Activated T-helper 17 cell treated with anti-CD3 and anti-CD28 coated beads, Interleukin-2, amount 50 U/mL, for 72 hours (primary cell): ENCODE data around the gene SH3RF3. TPM values are rescaled to one million over a fixed set of nuclear protein-coding genes. Genes with fewer than 3 reads are reported as not detected.
"Not testable (repeated sequence)": the region's sequence is repeated elsewhere in the genome, so short reads cannot be mapped to it uniquely, and the experiment has no call there.

Source experiments
- ATAC-seq: fragments of 150-1000 bp; cut with Tn5 transposase; replicated peaks from 2 replicates; pipeline ENCODE4 v1.10.0; 2021; ENCODE audit warnings: mild to moderate bottlenecking, moderate library complexity
- H3K27ac Mint-ChIP-seq: one replicate; pipeline ENCODE4 v1.8.0; 2022; ENCODE audit warnings: mixed read lengths
- H3K27me3 Mint-ChIP-seq: one replicate; pipeline ENCODE4 v1.8.0; 2022; ENCODE audit warnings: mixed read lengths
- H3K36me3 Mint-ChIP-seq: one replicate; pipeline ENCODE4 v1.8.0; 2022; ENCODE audit warnings: low read depth, mild to moderate bottlenecking, mixed read lengths
- H3K4me1 Mint-ChIP-seq: one replicate; pipeline ENCODE4 v1.8.0; 2022; ENCODE audit warnings: mixed read lengths
- H3K4me3 Mint-ChIP-seq: one replicate; pipeline ENCODE4 v1.8.0; 2022; ENCODE audit warnings: mild to moderate bottlenecking, mixed read lengths
- H3K9me3 Mint-ChIP-seq: one replicate; pipeline ENCODE4 v1.8.0; 2022; ENCODE audit warnings: mixed read lengths
- total RNA-seq, 2 donors: library from RNA; stranded (reverse); gene quantifications; one replicate each; pipeline ENCODE4 v1.2.3, GENCODE V29; 2022

Gene SH3RF3
- total RNA-seq, 2 donors from 2014 or later: 0.05 TPM; not detected in 1

DNA sequence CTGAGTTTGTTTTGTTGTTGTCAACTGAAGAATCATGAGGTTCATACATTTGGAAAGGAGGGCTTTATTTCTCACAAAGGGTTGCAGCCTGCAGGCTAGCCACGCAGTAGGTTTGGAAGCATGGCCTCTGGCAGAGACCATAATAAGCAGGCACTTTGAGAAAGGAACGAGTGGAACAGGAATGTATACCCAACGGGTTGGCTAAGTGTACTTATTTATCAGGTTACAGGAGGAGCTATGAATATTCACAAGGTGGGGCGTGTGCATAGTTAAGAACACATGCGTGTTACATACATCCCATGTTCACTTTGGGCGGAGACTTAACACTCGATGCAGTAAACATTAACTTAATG is 30.1 kb upstream of the SH3RF3 start:
- ATAC-seq: no peak
- Mint-ChIP-seq H3K4me1 (no peaks in the 10 kb centered on the region), H3K9me3 (no peaks in the 10 kb centered on the region), H3K4me3 (no peak overlapping the region), H3K27ac (no peak overlapping the region), H3K36me3 (no peaks in the 10 kb centered on the region), H3K27me3 (peaks cover 21% of the 10 kb centered on the region)

DNA sequence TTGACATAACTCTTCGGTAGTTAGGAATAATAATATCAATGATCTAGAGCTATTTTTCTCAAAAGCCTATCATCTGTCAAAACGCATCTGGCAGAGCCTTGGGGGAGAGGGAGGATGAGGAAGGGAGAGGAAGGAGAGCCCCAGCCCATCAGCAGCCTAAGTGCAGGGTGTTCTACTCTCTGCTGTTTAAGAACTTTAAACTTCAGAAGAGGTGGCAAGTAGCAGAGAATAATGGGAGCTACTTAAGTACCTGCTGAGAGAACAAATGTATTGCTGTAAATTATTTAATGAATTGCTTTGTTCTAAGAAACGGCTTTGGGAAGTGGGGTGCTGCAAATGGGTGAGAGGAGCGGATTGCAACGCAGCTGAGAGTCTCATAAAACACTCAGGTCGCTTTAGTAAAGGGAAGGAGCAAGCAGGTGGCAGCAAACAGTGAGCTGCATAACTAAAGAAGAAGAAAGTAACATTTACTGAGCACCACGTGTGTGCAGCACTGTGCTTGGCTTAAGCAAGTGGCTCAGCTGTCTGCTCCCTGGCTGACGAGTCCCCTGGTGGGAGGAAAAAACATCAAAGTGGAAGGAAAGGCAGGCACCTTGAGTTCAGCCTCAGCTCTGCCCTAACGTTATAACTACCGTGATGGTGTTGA is 26.3 kb upstream of the SH3RF3 start:
- peaks cover 21% of the 10 kb centered on the region for H3K27me3 Mint-ChIP-seq
- H3K9me3 Mint-ChIP-seq: no peaks in the 10 kb centered on the region
- no peaks in the 10 kb centered on the region for H3K36me3 Mint-ChIP-seq
- no peak for ATAC-seq
- H3K4me3 Mint-ChIP-seq: no peak overlapping the region
- no peaks in the 10 kb centered on the region for H3K4me1 Mint-ChIP-seq
- no peak overlapping the region for H3K27ac Mint-ChIP-seq

- Mint-ChIP-seq H3K27ac (no peak overlapping the region), H3K27me3 (peaks cover 13% of the 10 kb centered on the region), H3K4me3 (no peak overlapping the region), H3K9me3 (no peaks in the 10 kb centered on the region), H3K36me3 (no peaks in the 10 kb centered on the region), H3K4me1 (no peaks in the 10 kb centered on the region)
- ATAC-seq: no peak
Observed at GRCh38 chr2:109105113-109105512, 23.9 kb upstream of the SH3RF3 start.

GRCh38 chr2:109108740-109109139 is 20.3 kb upstream of the SH3RF3 start:
- no peaks in the 10 kb centered on the region for H3K9me3 Mint-ChIP-seq
- H3K4me1 Mint-ChIP-seq: no peaks in the 10 kb centered on the region
- no peaks in the 10 kb centered on the region for H3K36me3 Mint-ChIP-seq
- no peak for ATAC-seq
- H3K27ac Mint-ChIP-seq: no peak overlapping the region
- no peaks in the 10 kb centered on the region for H3K27me3 Mint-ChIP-seq
- no peak overlapping the region for H3K4me3 Mint-ChIP-seq

GRCh38 chr2:109109342-109109741 is 19.7 kb upstream of the SH3RF3 start:
- Mint-ChIP-seq H3K4me3 (no peak overlapping the region), H3K27ac (no peak overlapping the region), H3K9me3 (no peaks in the 10 kb centered on the region), H3K36me3 (no peaks in the 10 kb centered on the region), H3K4me1 (no peaks in the 10 kb centered on the region), H3K27me3 (no peaks in the 10 kb centered on the region)
- ATAC-seq: no peak

GRCh38 chr2:109110170-109110569 is 18.8 kb upstream of the SH3RF3 start:
- no peaks in the 10 kb centered on the region for H3K4me1 Mint-ChIP-seq
- H3K27ac Mint-ChIP-seq: no peak overlapping the region
- no peaks in the 10 kb centered on the region for H3K36me3 Mint-ChIP-seq
- ATAC-seq: no peak
- H3K9me3 Mint-ChIP-seq: no peaks in the 10 kb centered on the region
- no peaks in the 10 kb centered on the region for H3K27me3 Mint-ChIP-seq
- H3K4me3 Mint-ChIP-seq: no peak overlapping the region

DNA sequence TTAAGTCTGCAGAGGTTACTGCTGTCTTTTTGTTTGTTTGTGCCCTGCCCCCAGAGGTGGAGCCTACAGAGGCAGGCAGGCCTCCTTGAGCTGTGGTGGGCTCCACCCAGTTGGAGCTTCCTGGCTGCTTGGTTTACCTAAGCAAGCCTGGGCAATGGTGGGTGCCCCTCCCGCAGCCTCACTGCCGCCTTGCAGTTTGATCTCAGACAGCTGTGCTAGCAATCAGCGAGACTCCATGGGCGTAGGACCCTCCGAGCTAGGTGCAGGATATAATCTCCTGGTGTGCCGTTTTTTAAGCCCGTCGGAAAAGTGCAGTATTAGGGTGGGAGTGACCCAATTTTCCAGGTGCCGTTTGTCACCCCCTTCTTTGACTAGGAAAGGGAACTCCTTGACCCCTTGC is 11.8 kb upstream of the SH3RF3 start:
- H3K9me3 Mint-ChIP-seq, ATAC-seq, H3K27ac Mint-ChIP-seq, H3K36me3 Mint-ChIP-seq, H3K4me3 Mint-ChIP-seq, H3K4me1 Mint-ChIP-seq: not testable (repeated sequence)
- peaks cover 17% of the 10 kb centered on the region for H3K27me3 Mint-ChIP-seq

DNA sequence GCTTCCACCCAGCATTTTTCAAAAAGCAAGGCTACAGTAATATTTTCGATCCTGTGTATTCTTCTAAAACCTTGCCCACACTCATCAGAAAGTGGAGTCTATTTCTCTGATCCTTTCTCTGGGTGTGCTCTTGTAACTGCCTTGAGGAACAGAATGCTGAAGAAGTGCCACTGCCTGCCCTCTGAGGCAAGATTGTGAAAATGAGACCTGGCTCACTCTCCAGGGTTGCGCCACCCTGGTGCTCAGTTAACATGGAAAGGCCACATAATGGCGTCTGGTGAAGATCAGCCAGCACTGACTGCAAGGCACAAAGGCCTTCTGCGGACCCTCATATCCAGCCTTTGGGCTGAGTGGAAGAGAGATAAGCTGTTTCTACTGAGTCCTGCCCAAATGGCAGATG is 11.2 kb upstream of the SH3RF3 start:
- no peak overlapping the region for H3K4me3 Mint-ChIP-seq
- H3K36me3 Mint-ChIP-seq: no peaks in the 10 kb centered on the region
- H3K4me1 Mint-ChIP-seq: no peaks in the 10 kb centered on the region
- H3K9me3 Mint-ChIP-seq: no peaks in the 10 kb centered on the region
- no peak overlapping the region for H3K27ac Mint-ChIP-seq
- H3K27me3 Mint-ChIP-seq: peaks cover 17% of the 10 kb centered on the region
- no peak for ATAC-seq

DNA sequence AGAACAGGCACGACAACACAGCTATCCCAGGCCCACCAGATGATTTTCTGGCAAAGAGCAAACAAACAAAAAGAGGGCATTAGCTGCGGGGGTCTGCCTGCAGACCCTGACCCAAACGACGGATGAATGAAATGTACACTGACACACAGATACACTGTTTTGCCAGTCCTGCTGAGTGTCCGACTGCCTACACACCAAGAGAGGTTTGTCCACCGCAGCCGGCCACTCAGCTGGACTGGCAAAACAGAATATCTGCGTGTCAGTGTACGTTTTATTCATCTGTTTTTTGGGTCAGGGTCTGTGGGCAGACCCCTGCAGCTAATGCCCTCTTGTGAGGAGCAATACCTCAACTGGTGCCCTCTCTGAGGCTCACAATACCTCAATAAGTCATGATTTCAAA is 10.7 kb upstream of the SH3RF3 start:
- H3K9me3 Mint-ChIP-seq: no peaks in the 10 kb centered on the region
- ATAC-seq: no peak
- no peaks in the 10 kb centered on the region for H3K36me3 Mint-ChIP-seq
- H3K4me1 Mint-ChIP-seq: no peaks in the 10 kb centered on the region
- H3K27ac Mint-ChIP-seq: no peak overlapping the region
- H3K4me3 Mint-ChIP-seq: no peak overlapping the region
- peaks cover 19% of the 10 kb centered on the region for H3K27me3 Mint-ChIP-seq

DNA sequence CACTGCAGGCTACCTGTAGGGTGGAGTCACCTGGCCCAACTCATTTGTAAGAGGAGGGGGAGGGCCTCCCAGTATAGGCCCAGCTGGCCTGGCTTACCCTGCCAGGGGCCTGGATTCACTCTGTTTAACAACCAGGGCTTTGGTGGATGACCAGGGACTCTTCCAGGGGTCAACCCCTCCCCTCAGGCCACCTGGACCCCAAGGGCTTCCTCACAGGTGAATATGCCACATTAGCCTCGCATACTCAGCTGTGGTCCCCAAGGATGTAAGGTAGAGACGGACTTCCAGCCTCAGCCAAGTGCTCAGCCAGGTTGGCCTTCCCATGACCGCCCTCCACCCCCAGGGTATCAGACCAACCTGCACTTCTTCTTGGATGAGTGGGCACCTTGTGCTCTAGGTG is 8.8 kb upstream of the SH3RF3 start:
- no peak for ATAC-seq
- Mint-ChIP-seq H3K36me3 (no peaks in the 10 kb centered on the region), H3K4me3 (no peak overlapping the region), H3K9me3 (no peaks in the 10 kb centered on the region), H3K27me3 (peaks cover 25% of the 10 kb centered on the region), H3K27ac (no peak overlapping the region), H3K4me1 (no peaks in the 10 kb centered on the region)

GRCh38 chr2:109120686-109121085 is 8.3 kb upstream of the SH3RF3 start:
- H3K4me3 Mint-ChIP-seq, H3K4me1 Mint-ChIP-seq, H3K36me3 Mint-ChIP-seq, H3K9me3 Mint-ChIP-seq, H3K27ac Mint-ChIP-seq, ATAC-seq: not testable (repeated sequence)
- peaks cover 30% of the 10 kb centered on the region for H3K27me3 Mint-ChIP-seq

GRCh38 chr2:109123586-109124201 is 5.3 kb upstream of the SH3RF3 start:
- Mint-ChIP-seq H3K9me3 (no peaks in the 10 kb centered on the region), H3K27ac (no peak overlapping the region), H3K4me1 (peaks cover 3% of the 10 kb centered on the region), H3K27me3 (peaks cover 43% of the 10 kb centered on the region), H3K4me3 (no peak overlapping the region), H3K36me3 (no peaks in the 10 kb centered on the region)
- ATAC-seq: no peak

- no peak overlapping the region for H3K27ac Mint-ChIP-seq
- no peak overlapping the region for H3K4me3 Mint-ChIP-seq
- no peaks in the 10 kb centered on the region for H3K9me3 Mint-ChIP-seq
- ATAC-seq: no peak
- H3K36me3 Mint-ChIP-seq: peaks cover 2% of the 10 kb centered on the region
- H3K4me1 Mint-ChIP-seq: peaks cover 5% of the 10 kb centered on the region
- H3K27me3 Mint-ChIP-seq: peaks cover 42% of the 10 kb centered on the region
Observed at GRCh38 chr2:109124982-109125592, 3.9 kb upstream of the SH3RF3 start.

GRCh38 chr2:109125593-109126500 is 3.2 kb upstream of the SH3RF3 start:
- H3K4me1 Mint-ChIP-seq: peaks cover 8% of the 10 kb centered on the region
- no peak overlapping the region for H3K27ac Mint-ChIP-seq
- H3K9me3 Mint-ChIP-seq: no peaks in the 10 kb centered on the region
- H3K27me3 Mint-ChIP-seq: peaks cover 49% of the 10 kb centered on the region
- no peak overlapping the region for H3K4me3 Mint-ChIP-seq
- peaks cover 9% of the 10 kb centered on the region for H3K36me3 Mint-ChIP-seq
- ATAC-seq: no peak

DNA sequence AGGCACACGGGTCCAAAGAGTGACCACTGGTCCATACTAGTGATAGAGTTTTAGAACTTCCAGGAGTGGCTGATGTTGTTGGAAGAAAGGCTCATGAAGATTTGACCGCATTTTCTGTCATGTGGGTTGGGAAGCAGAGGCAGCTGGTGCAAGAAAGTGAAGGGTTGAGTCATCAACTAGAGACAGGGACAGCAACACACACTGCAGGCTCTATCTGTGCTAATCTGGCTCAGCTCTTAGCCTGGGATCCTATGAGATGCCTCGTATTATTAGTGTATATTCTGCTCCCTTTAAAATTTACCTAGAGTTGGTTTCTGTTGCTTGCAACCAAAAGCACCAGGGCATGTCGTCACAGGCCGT is 2.5 kb upstream of the SH3RF3 start:
- H3K4me1 Mint-ChIP-seq: peaks cover 8% of the 10 kb centered on the region
- peaks cover 53% of the 10 kb centered on the region for H3K27me3 Mint-ChIP-seq
- H3K36me3 Mint-ChIP-seq: peaks cover 9% of the 10 kb centered on the region
- no peak for ATAC-seq
- no peaks in the 10 kb centered on the region for H3K9me3 Mint-ChIP-seq
- H3K4me3 Mint-ChIP-seq: no peak overlapping the region
- H3K27ac Mint-ChIP-seq: no peak overlapping the region
